H1 (cell line): ENCODE measurements around the gene CNIH3. TPM values are rescaled to one million over a fixed set of nuclear protein-coding genes. Genes with fewer than 3 reads are reported as not detected.

Experiments used
- ASH2L ChIP-seq: fragments of 200-600, 300-600 bp; sonication (generic); IDR thresholded peaks from one replicate; pipeline ENCODE4 v1.7.1; 2017; ENCODE audit warnings: low read length
- CHD7 ChIP-seq: fragments of 300-600 bp; sonication (generic); IDR thresholded peaks from 2 replicates; pipeline ENCODE4 v1.7.1; 2012; ENCODE audit warnings: low read length, moderate library complexity, mild to moderate bottlenecking, inconsistent platforms; ENCODE audit not compliant: insufficient replicate concordance
- GTF2F1 ChIP-seq: IDR thresholded peaks from 2 replicates; pipeline ENCODE4 v1.6.1; 2012; ENCODE audit warnings: low read depth, low read length, improper control_type of control experiment, borderline replicate concordance
- JUND ChIP-seq: IDR thresholded peaks from 2 replicates; pipeline ENCODE4 v1.6.1; 2011; ENCODE audit warnings: mild to moderate bottlenecking, improper control_type of control experiment, low read length
- KDM4A ChIP-seq: IDR thresholded peaks from one replicate; pipeline ENCODE4 v1.7.1; 2012; ENCODE audit warnings: low read depth, mild to moderate bottlenecking, moderate library complexity, low read length, inconsistent platforms; ENCODE audit not compliant: severe bottlenecking
- RXRA ChIP-seq: IDR thresholded peaks from 2 replicates; pipeline ENCODE4 v1.6.1; 2011; ENCODE audit warnings: low read depth, mild to moderate bottlenecking, low read length, moderate library complexity; ENCODE audit not compliant: insufficient read depth
- SP2 ChIP-seq: IDR thresholded peaks from 2 replicates; pipeline ENCODE4 v1.6.1; 2012; ENCODE audit warnings: mild to moderate bottlenecking, low read length, inconsistent platforms
- polyA plus RNA-seq, 7 experiments: library from polyadenylated mRNA; depleted of rRNA in 3 of 7; stranded (reverse) in 5 of 7; unstranded in 2 of 7; fragments of >200 nt in 5 of 7; fragments of 200-250 nt in 2 of 7; gene quantifications; 1 replicate in 5 of 7; 2 replicates in 1 of 7; 4 replicates in 1 of 7; pipeline versions ENCODE4 v1.2.1 to v1.2.3, GENCODE V29; 2011 to 2013; ENCODE audit warnings: missing spikeins in 2 of 7, mixed read lengths in 2 of 7
- total RNA-seq: library from RNA; stranded (reverse); fragmentation: NEBNext Ultra II Directional; extraction: Animal tissue kit (Norgen Biotek cat#: 25700); gene quantifications from 2 replicates; pipeline ENCODE4 v1.2.1, GENCODE V29; 2021

Gene CNIH3
- total and polyA plus RNA-seq, 2 of the 8 experiments (the other 6 are each of a cell fraction or from before 2014, with no cell fraction given): 3.7 to 5.6 TPM

DNA sequence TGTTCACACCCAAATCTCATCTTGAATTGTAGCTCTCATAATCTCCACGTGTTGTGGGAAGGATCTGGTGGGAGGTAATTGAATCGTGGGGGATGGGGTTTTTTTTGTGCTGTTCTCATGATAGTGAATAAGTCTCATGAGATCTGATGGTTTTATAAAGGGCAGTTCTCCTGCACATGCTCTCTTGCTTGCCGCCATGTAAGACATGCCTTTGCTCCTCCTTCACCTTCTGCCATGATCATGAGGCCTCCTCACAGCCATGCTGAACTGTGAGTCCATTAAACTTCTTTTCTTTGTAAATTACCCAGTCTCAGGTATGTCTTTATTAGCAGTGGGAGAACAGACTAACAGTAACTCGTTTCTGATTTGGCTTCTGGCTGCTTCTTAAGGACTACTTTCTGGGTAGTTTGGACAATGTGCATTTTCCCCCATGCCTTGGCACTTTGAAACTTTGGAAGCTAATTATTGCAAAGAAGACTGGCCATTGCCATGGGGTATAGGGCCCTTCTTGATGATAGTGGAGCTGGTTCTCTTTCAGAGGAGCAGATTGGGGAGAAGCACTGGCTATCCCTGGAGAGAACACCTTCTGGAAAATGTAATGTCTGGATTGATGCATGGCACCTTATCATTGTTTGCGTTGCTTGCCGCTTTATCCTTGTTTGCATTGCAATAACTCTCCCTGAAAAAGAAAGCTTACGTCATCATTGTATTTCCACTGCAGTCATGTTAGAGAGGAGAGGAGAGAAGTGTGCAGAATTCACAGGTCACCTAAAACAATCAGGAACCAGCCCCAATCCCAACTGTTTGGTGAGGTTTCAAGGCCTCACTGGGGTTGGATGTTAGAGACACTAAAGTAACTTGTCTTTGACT lies 5.9 kb downstream of the CNIH3 start (continued):
- no peak for TF ChIP-seq CHD7
- no peak for TF ChIP-seq SP2
- TF ChIP-seq KDM4A: no peak
- TF ChIP-seq JUND: no peak
- TF ChIP-seq GTF2F1: no peak
- no peak for TF ChIP-seq RXRA
- no peak for TF ChIP-seq ASH2L
